Measurements from ENCODE around the gene OR4K5. TPM values are rescaled to one million over a fixed set of nuclear protein-coding genes. Genes with fewer than 3 reads are reported as not detected.

The OR4K5 gene
- polyA plus RNA-seq, 3 donors: not detected

Other genes with a start within 250 kb of the OR4K5 start
- not detected for gene OR11H2, start 206.7 kb upstream of the OR4K5 start, polyA plus RNA-seq (ENCODE audit: insufficient read length in 3 of 3)
- gene OR4Q3, start 177.0 kb upstream of the OR4K5 start, polyA plus RNA-seq (ENCODE audit: insufficient read length in 3 of 3): not detected
- gene OR4M1, start 147.1 kb upstream of the OR4K5 start, polyA plus RNA-seq (ENCODE audit: insufficient read length in 3 of 3): not detected
- not detected for gene OR4N2, start 116.8 kb upstream of the OR4K5 start, polyA plus RNA-seq (ENCODE audit: insufficient read length in 3 of 3)
- not detected for gene OR4K2, start 45.5 kb upstream of the OR4K5 start, polyA plus RNA-seq (ENCODE audit: insufficient read length in 3 of 3)
- not detected for gene OR4K1, start 10.3 kb downstream of the OR4K5 start, polyA plus RNA-seq (ENCODE audit: insufficient read length in 3 of 3)
- gene OR4K15, start 55.0 kb downstream of the OR4K5 start, polyA plus RNA-seq (ENCODE audit: insufficient read length in 3 of 3): not detected
- gene OR4Q2, start 81.6 kb downstream of the OR4K5 start, polyA plus RNA-seq (ENCODE audit: insufficient read length in 3 of 3): not detected
- gene OR4K14, start 98.7 kb downstream of the OR4K5 start, polyA plus RNA-seq (ENCODE audit: insufficient read length in 3 of 3): not detected
- not detected for gene OR4K13, start 115.4 kb downstream of the OR4K5 start, polyA plus RNA-seq (ENCODE audit: insufficient read length in 3 of 3)
- gene OR4L1, start 139.4 kb downstream of the OR4K5 start, polyA plus RNA-seq (ENCODE audit: insufficient read length in 3 of 3): not detected
- under 1 TPM in 2 of 3 donors, not detected in 1; 0.03 to 0.07 TPM for gene OR4K17, start 190.1 kb downstream of the OR4K5 start, polyA plus RNA-seq (ENCODE audit: insufficient read length in 3 of 3)
- gene OR4N5, start 218.2 kb downstream of the OR4K5 start, polyA plus RNA-seq (ENCODE audit: insufficient read length in 3 of 3): not detected